GM12801 (cell line): ENCODE results near the gene TMEM250.

Experiments
- CTCF ChIP-seq: IDR thresholded peaks from one replicate; pipeline ENCODE4 v1.5.1; 2011; ENCODE audit warnings: control low read depth; ENCODE audit not compliant: insufficient read length; ENCODE audit errors: extremely low read depth

TMEM250 gene

DNA sequence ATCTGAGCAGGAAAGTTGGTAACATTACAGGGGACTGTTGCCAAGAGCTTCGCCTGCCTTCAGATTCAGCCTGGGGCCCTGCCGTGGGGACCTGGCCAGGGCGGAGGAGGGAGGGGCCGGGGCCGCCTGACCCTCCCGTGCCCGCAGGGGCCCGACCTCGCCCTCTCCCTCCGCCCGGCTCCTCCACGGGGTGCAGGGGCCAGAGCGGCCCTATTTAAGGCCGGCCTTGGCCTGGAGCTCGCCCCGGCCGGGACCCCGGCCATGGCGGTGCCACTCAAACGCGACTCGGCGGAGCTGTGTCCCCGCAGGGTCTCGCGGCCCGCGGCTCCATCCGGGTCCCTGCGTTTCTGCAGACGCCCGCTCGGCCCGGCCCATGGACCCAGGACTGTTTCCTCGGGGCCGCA, 757 bp downstream of the TMEM250 start:
- TF ChIP-seq CTCF: no peak

- TF ChIP-seq CTCF: no peak
Measured at GRCh38 chr9:136117291-136117915, 1.3 kb downstream of the TMEM250 start.

DNA sequence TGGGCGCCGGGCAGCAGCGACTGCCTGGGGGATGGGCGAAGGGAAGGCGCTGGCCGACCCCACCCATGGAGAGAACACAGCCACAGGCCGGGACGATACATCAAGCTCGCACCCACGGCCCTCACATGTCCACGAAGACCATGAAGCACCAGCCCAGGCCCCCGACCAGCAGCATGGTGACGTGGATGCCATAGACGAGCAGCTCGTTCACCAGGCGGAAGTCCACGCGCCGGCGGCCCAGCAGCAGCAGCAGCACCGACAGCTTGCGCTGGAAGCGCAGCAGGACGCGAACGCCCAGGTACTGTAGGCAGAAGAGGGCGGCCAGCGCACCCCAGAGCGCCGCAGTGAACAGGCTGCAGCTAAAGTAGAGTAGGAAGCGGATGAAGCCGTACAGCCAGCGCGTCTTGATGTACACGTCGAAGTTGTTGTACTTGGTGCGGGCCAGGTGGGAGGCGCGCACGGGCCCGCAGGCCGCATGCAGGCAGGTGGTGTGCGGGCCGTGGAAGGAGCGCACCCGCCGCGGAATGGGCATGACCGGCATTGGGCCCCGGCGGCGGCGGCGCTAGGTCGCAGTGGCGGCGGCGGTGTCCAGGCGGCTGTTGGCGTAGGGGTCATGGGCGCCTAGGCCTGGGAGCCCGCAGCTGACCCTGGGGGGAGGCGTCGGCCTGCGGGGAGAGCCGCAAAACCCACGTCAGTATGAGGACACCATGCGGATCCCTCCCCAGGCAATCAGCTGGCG, 2.1 kb downstream of the TMEM250 start:
- no peak for TF ChIP-seq CTCF

DNA sequence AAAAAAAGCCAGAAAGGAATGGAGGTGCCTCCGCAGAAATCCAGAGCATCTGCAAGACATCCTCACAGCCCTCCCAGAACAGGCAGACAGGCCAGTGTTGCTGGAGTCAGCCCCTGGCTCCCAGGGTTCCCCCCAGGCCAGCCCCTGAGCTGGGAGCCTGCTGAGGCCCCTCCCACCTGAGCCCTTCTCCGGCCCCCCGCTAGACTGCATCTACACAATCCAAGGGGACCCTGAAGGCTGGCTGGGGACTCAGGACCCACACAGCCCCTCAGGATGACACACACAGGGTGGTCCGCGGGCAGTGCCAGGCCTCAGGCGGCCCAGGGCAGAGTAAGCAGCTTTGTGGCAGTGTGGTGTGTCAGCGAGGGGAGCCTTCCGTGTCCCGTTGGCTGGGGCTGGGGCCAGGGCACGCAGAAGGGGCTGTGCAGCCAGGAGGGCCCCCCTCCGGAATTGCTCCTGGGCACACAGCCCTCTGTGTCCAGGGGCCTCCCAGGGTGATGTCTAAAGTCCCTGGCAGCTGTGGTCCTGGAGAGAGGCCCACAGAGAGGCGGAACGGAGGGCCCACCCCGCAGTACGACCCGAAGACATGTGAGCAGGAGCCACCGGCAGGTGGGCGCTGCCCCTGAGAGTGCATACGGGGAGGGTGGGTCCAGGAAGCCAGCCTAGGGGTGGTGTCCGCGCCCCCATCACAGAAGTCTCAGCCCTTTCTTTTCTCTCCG, 2.9 kb downstream of the TMEM250 start:
- no peak for TF ChIP-seq CTCF

DNA sequence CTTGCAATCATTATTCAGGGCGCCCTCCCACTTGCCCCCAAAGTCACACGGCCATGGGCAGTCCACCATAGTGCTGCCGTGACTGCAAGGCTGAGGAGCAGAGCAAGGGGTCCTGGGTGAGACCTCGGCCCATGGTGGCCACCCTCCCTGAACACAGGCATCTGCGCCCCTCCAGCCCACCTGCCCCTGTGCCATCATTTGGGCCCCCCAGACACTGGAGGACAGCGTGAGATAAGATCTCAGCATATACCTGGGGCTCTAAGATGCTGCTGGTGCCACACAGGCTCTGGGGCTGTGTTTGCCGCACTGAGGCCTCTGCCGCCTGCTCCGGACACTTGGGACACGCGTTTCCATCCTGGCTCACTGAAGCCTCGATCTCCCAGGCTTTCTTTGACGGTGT, 3.5 kb downstream of the TMEM250 start:
- no peak for TF ChIP-seq CTCF

GRCh38 chr9:136114610-136115009, 4.1 kb downstream of the TMEM250 start:
- no peak for TF ChIP-seq CTCF

DNA sequence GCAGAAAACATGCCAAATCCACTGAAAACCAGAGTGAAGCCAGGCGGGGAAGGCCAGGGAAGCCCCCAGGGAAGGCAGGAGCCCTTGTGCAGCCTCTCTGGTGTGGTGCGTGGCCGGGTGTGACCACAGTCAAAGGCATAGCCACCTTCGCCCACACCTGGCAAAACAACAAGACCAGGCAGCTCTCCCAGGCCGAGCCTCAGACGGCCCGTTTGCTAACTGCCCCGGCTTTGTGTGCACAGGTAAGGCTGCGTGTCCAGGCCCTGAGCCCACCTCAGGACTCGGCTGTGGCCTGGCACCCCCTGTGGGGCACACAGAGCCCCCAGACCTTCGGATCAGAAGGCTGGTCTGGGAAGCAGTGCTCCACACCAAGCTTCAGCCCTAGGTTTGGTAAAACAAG, 6.1 kb downstream of the TMEM250 start:
- no peak for TF ChIP-seq CTCF
